Urinary bladder (tissue), 4 donors: ENCODE data around the gene COL5A1. TPM values are rescaled to one million over a fixed set of nuclear protein-coding genes. Genes with fewer than 3 reads are reported as not detected.

Source experiments
- DNase-seq: peaks from one replicate; pipeline ENCODE4 v3.0.0-alpha.2; 2015; ENCODE audit errors: extremely low spot score
- H3K27ac ChIP-seq: one replicate; pipeline ENCODE4 v1.5.1; 2013; ENCODE audit warnings: low read depth, mild to moderate bottlenecking, moderate library complexity
- H3K36me3 ChIP-seq: one replicate; pipeline ENCODE4 v1.6.1; 2013; ENCODE audit warnings: mild to moderate bottlenecking, moderate library complexity; ENCODE audit not compliant: insufficient read depth
- H3K4me1 ChIP-seq: one replicate; pipeline ENCODE4 v1.6.1; 2013; ENCODE audit warnings: mild to moderate bottlenecking, moderate library complexity; ENCODE audit not compliant: insufficient read depth
- H3K4me3 ChIP-seq: one replicate; pipeline ENCODE4 v1.5.1; 2013; ENCODE audit warnings: low read depth, low read length
- WGBS: extraction: QIAGEN DNeasy Blood & Tissue Kit; methylation state at CpG from one replicate; pipeline ENCODE4 v1.1.7; 2013; 5-methylcytosine and 5-hydroxymethylcytosine counted together
- polyA plus RNA-seq: library from polyadenylated mRNA; stranded (reverse); fragments of 200-250 nt; gene quantifications from one replicate; pipeline ENCODE4 v1.2.3, GENCODE V29; 2013
- total RNA-seq: library from RNA; depleted of rRNA; stranded (reverse); fragments of >200 nt; gene quantifications from one replicate; pipeline ENCODE4 v1.2.3, GENCODE V29; 2014
- donor health status: healthy with polysubstance abuse.
- donor health status: healthy.

The COL5A1 gene
- total and polyA plus RNA-seq, 2 donors, result 68.5 to 622 TPM

- WGBS, result 83% methylated on average over 19 of the region's 19 CpGs
- no peak for DNase-seq
Measured at GRCh38 chr9:134626571-134627416, 14.8 kb upstream of the COL5A1 start.

GRCh38 chr9:134627417-134628353, 13.9 kb upstream of the COL5A1 start:
- DNase-seq, result no peak
- 67% methylated on average over 39 of the region's 39 CpGs for WGBS
- Histone ChIP-seq H3K4me1 (no peaks in the 10 kb centered on the region), H3K27ac (no peak overlapping the region), H3K36me3 (no peaks in the 10 kb centered on the region), H3K4me3 (no peak overlapping the region)

More at GRCh38 chr9:134626571-134627416, 14.8 kb upstream of the COL5A1 start:
- Histone ChIP-seq H3K4me3 (no peak overlapping the region), H3K4me1 (no peaks in the 10 kb centered on the region), H3K27ac (no peak overlapping the region), H3K36me3 (no peaks in the 10 kb centered on the region)

GRCh38 chr9:134628354-134628736, 13.3 kb upstream of the COL5A1 start:
- H3K4me3 ChIP-seq, result no peak overlapping the region
- no peaks in the 10 kb centered on the region for H3K4me1 ChIP-seq
- no peaks in the 10 kb centered on the region for H3K36me3 ChIP-seq
- WGBS, result 94% methylated on average over 9 of the region's 9 CpGs
- no peak for DNase-seq
- H3K27ac ChIP-seq, result no peak overlapping the region

- WGBS, result 93% methylated on average over 21 of the region's 21 CpGs
- Histone ChIP-seq H3K36me3 (no peaks in the 10 kb centered on the region), H3K4me3 (no peak overlapping the region), H3K27ac (no peak overlapping the region), H3K4me1 (no peaks in the 10 kb centered on the region)
- DNase-seq, result no peak
Measured at GRCh38 chr9:134629061-134629585, 12.5 kb upstream of the COL5A1 start.

GRCh38 chr9:134629586-134630392, 11.8 kb upstream of the COL5A1 start:
- no peaks in the 10 kb centered on the region for H3K4me1 ChIP-seq
- no peak overlapping the region for H3K27ac ChIP-seq
- no peak overlapping the region for H3K4me3 ChIP-seq
- H3K36me3 ChIP-seq, result no peaks in the 10 kb centered on the region
- no peak for DNase-seq
- WGBS, result 91% methylated on average over 16 of the region's 16 CpGs

GRCh38 chr9:134630393-134630790, 11.2 kb upstream of the COL5A1 start:
- 92% methylated on average over 13 of the region's 13 CpGs for WGBS
- DNase-seq, result no peak
- H3K36me3 ChIP-seq, result no peaks in the 10 kb centered on the region
- H3K4me3 ChIP-seq, result no peak overlapping the region
- H3K4me1 ChIP-seq, result no peaks in the 10 kb centered on the region
- no peak overlapping the region for H3K27ac ChIP-seq

- H3K27ac ChIP-seq, result no peak overlapping the region
- H3K4me1 ChIP-seq, result no peaks in the 10 kb centered on the region
- DNase-seq, result no peak
- WGBS, result 83% methylated on average over 8 of the region's 8 CpGs
- no peaks in the 10 kb centered on the region for H3K36me3 ChIP-seq
- no peak overlapping the region for H3K4me3 ChIP-seq
Measured at GRCh38 chr9:134630861-134631260, 10.7 kb upstream of the COL5A1 start.

GRCh38 chr9:134631881-134632280, 9.7 kb upstream of the COL5A1 start:
- no peak for DNase-seq
- Histone ChIP-seq H3K27ac (no peak overlapping the region), H3K4me1 (no peaks in the 10 kb centered on the region), H3K36me3 (no peaks in the 10 kb centered on the region), H3K4me3 (no peak overlapping the region)
- WGBS, result 94% methylated on average over 10 of the region's 10 CpGs

- Histone ChIP-seq H3K4me3 (no peak overlapping the region), H3K27ac (no peak overlapping the region), H3K36me3 (no peaks in the 10 kb centered on the region), H3K4me1 (no peaks in the 10 kb centered on the region)
- no peak for DNase-seq
- 95% methylated on average over 9 of the region's 9 CpGs for WGBS
Measured at GRCh38 chr9:134632329-134632728, 9.3 kb upstream of the COL5A1 start.

GRCh38 chr9:134633362-134634142, 8.1 kb upstream of the COL5A1 start:
- no peaks in the 10 kb centered on the region for H3K4me1 ChIP-seq
- no peak overlapping the region for H3K4me3 ChIP-seq
- no peaks in the 10 kb centered on the region for H3K36me3 ChIP-seq
- H3K27ac ChIP-seq, result no peak overlapping the region
- 94% methylated on average over 16 of the region's 16 CpGs for WGBS
- no peak for DNase-seq

GRCh38 chr9:134634176-134634575, 7.4 kb upstream of the COL5A1 start:
- no peak overlapping the region for H3K4me3 ChIP-seq
- DNase-seq, result no peak
- H3K27ac ChIP-seq, result no peak overlapping the region
- H3K36me3 ChIP-seq, result no peaks in the 10 kb centered on the region
- no peaks in the 10 kb centered on the region for H3K4me1 ChIP-seq
- WGBS, result 97% methylated on average over 9 of the region's 9 CpGs

GRCh38 chr9:134634667-134635230, 6.9 kb upstream of the COL5A1 start:
- WGBS, result 94% methylated on average over 15 of the region's 15 CpGs
- Histone ChIP-seq H3K4me3 (no peak overlapping the region), H3K27ac (no peak overlapping the region), H3K36me3 (no peaks in the 10 kb centered on the region), H3K4me1 (no peaks in the 10 kb centered on the region)
- DNase-seq, result no peak
